Measurements from ENCODE around the gene TTLL5. TPM values are rescaled to one million over a fixed set of nuclear protein-coding genes. Genes with fewer than 3 reads are reported as not detected.

The TTLL5 gene
- total RNA-seq, 1 experiment from 2014 or later, result 35.7 TPM

DNA sequence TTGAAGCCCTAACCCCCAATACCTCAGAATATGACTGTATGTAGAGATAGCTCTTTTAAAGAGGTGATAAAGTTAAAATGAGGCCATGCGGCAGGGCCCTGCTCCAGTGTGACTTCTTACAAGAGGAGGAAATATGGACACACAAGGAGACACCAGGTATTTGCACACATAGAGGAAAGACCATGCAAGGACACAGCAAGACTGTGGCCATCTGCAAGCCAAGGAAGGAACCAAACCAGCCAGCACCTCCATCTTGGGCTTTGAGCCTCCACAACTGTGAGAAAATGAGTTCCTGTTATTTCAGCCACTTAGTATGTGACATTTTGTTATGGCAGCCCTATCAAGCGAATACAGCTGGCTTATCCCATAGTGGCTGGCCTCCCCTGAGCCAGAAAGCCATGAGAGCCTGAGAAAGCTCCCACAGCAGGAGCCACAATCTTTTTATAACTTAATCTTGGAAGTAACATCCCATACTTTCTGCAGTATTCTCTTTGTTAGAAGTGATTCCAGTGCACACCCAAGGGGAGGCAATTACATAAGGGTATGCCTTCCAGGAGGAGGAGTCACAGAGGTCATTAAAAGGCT, 272.8 kb downstream of the TTLL5 start:
- H2BK5ac ChIP-seq (ENCODE audit: insufficient read length, low read length), result no peak overlapping the region
- H3K56ac ChIP-seq (ENCODE audit: insufficient read length, low read depth, low read length), result no peak overlapping the region
- H2AK5ac ChIP-seq (ENCODE audit: insufficient read length, low read length), result no peak overlapping the region
- H3K9me3 ChIP-seq (ENCODE audit: control insufficient read depth, low read depth, low read length), result no peaks in the 10 kb centered on the region
- no peaks in the 10 kb centered on the region for H3K36me3 Mint-ChIP-seq (ENCODE audit: insufficient read depth in 1 of 3, low read depth in 3 of 3)
- no peak overlapping the region for H3T11ph ChIP-seq (ENCODE audit: low read length)
- no peaks in the 10 kb centered on the region for H3K27me3 Mint-ChIP-seq (ENCODE audit: low read depth)
- no peak overlapping the region for H2BK15ac ChIP-seq (ENCODE audit: low read depth, low read length)
- TF ChIP-seq CTCF (conservative IDR thresholded peaks at IDR 0.05), result no peak
- no peak overlapping the region for H3K27ac Mint-ChIP-seq
- no peaks in the 10 kb centered on the region for H3K9me3 Mint-ChIP-seq
- H3K79me1 ChIP-seq (ENCODE audit: insufficient read depth, low read depth, low read length, poor library complexity, severe bottlenecking), result no peaks in the 10 kb centered on the region
- H3K4me1 Mint-ChIP-seq, result peaks cover 8% of the 10 kb centered on the region in 2 experiments; a peak in 3 of 4 replicates
- WGBS (ENCODE audit: extremely low coverage, insufficient read length, low lambda C conversion rate), result no CpG with 5 or more reads among the region's 2 CpGs
- DNase-seq, result no peak
- H2AFZ ChIP-seq (ENCODE audit: low read length), result no peak overlapping the region
- no peaks in the 10 kb centered on the region for H4K20me1 ChIP-seq (ENCODE audit: control insufficient read depth, insufficient read depth, insufficient read length)
- no peak overlapping the region for H4K91ac ChIP-seq (ENCODE audit: insufficient read length, low read depth, low read length)
- no peaks in the 10 kb centered on the region for H3K23me2 ChIP-seq (ENCODE audit: insufficient read length, low read depth, low read length, poor library complexity, severe bottlenecking)
- H3K4me2 ChIP-seq (ENCODE audit: insufficient read depth, insufficient read length, low read length), result no peak overlapping the region
- no peak overlapping the region for H4K5ac ChIP-seq (ENCODE audit: insufficient read length, low read depth, low read length)
- H2BK120ac ChIP-seq (ENCODE audit: low read depth, low read length, poor library complexity, severe bottlenecking), result no peak overlapping the region
- H3K14ac ChIP-seq (ENCODE audit: insufficient read depth, low read length), result no peak overlapping the region
- no peak overlapping the region for H2BK12ac ChIP-seq (ENCODE audit: insufficient read length, low read depth, low read length)
- H3K4ac ChIP-seq (ENCODE audit: low read depth, low read length), result no peak overlapping the region
- H3K27ac ChIP-seq (ENCODE audit: insufficient read length, low read depth, low read length), result no peak overlapping the region
- H3K18ac ChIP-seq (ENCODE audit: insufficient read length, low read depth, low read length), result no peak overlapping the region
- H3K4me1 ChIP-seq (ENCODE audit: insufficient read depth, low read length), result no peaks in the 10 kb centered on the region
- H3K79me2 ChIP-seq (ENCODE audit: insufficient read depth, low read length), result no peaks in the 10 kb centered on the region
- no peak overlapping the region for H4K8ac ChIP-seq (replicated peaks; ENCODE audit: insufficient read length, low read depth, low read length)
- H3K23ac ChIP-seq (ENCODE audit: insufficient read length, low read depth, low read length), result no peak overlapping the region
- no peaks in the 10 kb centered on the region for H3K27me3 ChIP-seq (ENCODE audit: insufficient read depth, low read length)
- no peak overlapping the region for H3K9ac ChIP-seq (ENCODE audit: extremely low read depth, insufficient read length, low read length)
- no peak overlapping the region for H2BK20ac ChIP-seq (ENCODE audit: low read depth, low read length, poor library complexity, severe bottlenecking)
- no peak overlapping the region for H3K4me3 Mint-ChIP-seq
